Testis (tissue), 3 donors: ENCODE results near the gene CDC42. TPM values are rescaled to one million over a fixed set of nuclear protein-coding genes. Genes with fewer than 3 reads are reported as not detected.
"Not testable (repeated sequence)": the region's sequence is repeated elsewhere in the genome, so short reads cannot be mapped to it uniquely, and the experiment has no call there.

ENCODE experiments used
- DNase-seq: peaks from one replicate; pipeline ENCODE4 v3.0.0-alpha.2; 2019
- H3K27ac ChIP-seq, 2 donors: fragments of 200-600 bp; sonication (generic); one replicate each; pipeline ENCODE4 v1.5.1; 2019
- H3K27me3 ChIP-seq: fragments of 200-600 bp; sonication (generic); one replicate; pipeline ENCODE4 v1.5.1; 2019
- H3K36me3 ChIP-seq: fragments of 200-600 bp; sonication (generic); one replicate; pipeline ENCODE4 v1.5.1; 2017; ENCODE audit warnings: low read depth; ENCODE audit errors: missing control alignments
- H3K4me1 ChIP-seq: fragments of 200-600 bp; sonication (generic); one replicate; pipeline ENCODE4 v1.5.1; 2019
- H3K4me3 ChIP-seq, 2 donors: fragments of 200-600 bp; sonication (generic); one replicate each; pipeline ENCODE4 v1.5.1; 2017 to 2019
- H3K9me3 ChIP-seq: fragments of 200-600 bp; sonication (generic); one replicate; pipeline ENCODE4 v1.5.1; 2017
- POLR2A ChIP-seq: fragments of 450-650 bp; IDR thresholded peaks from one replicate; pipeline ENCODE4 v1.6.1; 2017; ENCODE audit warnings: antibody characterized with exemption, mild to moderate bottlenecking, moderate library complexity
- WGBS, 2 donors: methylation state at CpG; one replicate each; pipeline ENCODE4 v1.1.5; 2018; 5-methylcytosine and 5-hydroxymethylcytosine counted together
- intact Hi-C: fragments of 100-400 bp; cut with DNase I; formaldehyde crosslinking; loops from one replicate; pipeline ENCODE4 v1.15.1; 2023; ENCODE audit warnings: low total_unique reads
- polyA plus RNA-seq: library from polyadenylated mRNA; stranded (reverse); fragments of 350-450 nt; fragmentation: Illumina TruSeq; extraction: RNeasy Lipid Tissue Mini Kit (QIAGEN cat#74804); gene quantifications from one replicate; pipeline ENCODE4 v1.2.3, GENCODE V29; 2014; ENCODE audit warnings: low read depth, low replicate concordance; ENCODE audit not compliant: insufficient read depth
- total RNA-seq, 2 donors: library from RNA; depleted of rRNA; stranded (reverse); fragments of >200 nt; gene quantifications; one replicate each; pipeline ENCODE4 v1.2.3, GENCODE V29; 2016
- TF ChIP-seq, protein P1 (sequence below), 3 experiments: fragments of 450-650 bp in 2 of 3; fragments of 200-600 bp in 1 of 3; sonication (generic) in 1 of 3; IDR thresholded peaks; one replicate each; pipeline ENCODE4 v1.5.1; 2016 to 2019; ENCODE audit warnings: antibody characterized with exemption in 3 of 3, mild to moderate bottlenecking in 2 of 3, moderate library complexity in 1 of 3

CDC42 gene
- total and polyA plus RNA-seq, 3 donors from 2014 or later: 139 to 152 (median 147) TPM

DNA sequence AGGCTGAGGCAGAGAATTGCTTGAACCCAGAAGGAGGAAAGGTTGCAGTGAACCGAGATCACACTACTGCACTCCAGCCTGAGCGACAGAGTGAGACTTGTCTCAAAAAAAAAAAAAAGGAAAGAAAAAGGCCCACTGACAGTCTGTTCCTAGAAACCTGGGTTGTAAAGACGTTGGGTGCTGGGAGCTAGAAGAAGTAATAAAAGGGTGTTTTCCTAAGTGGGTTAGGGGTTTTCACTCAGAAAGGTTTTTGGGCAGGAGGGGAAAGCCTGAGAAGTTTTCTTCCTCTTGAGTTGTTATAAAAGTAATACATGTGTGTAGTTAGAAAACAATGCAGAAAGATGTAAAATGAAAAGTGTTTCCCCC, 25.6 kb upstream of the CDC42 start:
- Histone ChIP-seq H3K9me3 (no peaks in the 10 kb centered on the region), H3K36me3 (no peaks in the 10 kb centered on the region), H3K4me3 (no peak overlapping the region), H3K4me1 (no peaks in the 10 kb centered on the region), H3K27ac (no peak overlapping the region), H3K27me3 (no peaks in the 10 kb centered on the region)
- TF ChIP-seq, protein P1, sequence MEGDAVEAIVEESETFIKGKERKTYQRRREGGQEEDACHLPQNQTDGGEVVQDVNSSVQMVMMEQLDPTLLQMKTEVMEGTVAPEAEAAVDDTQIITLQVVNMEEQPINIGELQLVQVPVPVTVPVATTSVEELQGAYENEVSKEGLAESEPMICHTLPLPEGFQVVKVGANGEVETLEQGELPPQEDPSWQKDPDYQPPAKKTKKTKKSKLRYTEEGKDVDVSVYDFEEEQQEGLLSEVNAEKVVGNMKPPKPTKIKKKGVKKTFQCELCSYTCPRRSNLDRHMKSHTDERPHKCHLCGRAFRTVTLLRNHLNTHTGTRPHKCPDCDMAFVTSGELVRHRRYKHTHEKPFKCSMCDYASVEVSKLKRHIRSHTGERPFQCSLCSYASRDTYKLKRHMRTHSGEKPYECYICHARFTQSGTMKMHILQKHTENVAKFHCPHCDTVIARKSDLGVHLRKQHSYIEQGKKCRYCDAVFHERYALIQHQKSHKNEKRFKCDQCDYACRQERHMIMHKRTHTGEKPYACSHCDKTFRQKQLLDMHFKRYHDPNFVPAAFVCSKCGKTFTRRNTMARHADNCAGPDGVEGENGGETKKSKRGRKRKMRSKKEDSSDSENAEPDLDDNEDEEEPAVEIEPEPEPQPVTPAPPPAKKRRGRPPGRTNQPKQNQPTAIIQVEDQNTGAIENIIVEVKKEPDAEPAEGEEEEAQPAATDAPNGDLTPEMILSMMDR (IDR thresholded peaks at IDR 0.05): no peak
- no peak for TF ChIP-seq POLR2A
- intact Hi-C loops: no loop called here
- WGBS, 2 donors: 56 to 74% methylated on average over 3 of the region's 3 CpGs
- no peak for DNase-seq

DNA sequence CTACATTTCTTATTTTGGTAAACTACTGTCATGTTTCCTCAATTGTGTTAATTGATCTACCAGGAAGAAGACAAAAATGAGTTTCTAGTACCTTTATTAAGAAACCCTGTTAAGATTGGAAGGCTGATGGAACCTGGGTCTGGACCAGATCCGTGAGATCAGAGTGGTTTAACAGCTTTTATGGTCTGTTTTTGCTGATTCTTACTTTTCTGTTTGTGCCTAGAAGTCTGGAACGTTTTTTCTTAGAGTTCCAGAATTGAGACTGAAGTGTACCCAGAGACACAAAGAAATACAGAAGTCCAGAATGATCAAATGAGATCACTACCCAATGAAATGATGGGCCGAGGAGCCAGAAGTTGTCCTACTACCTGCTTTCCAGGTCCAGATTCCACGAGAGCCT, 22.5 kb upstream of the CDC42 start:
- no peaks in the 10 kb centered on the region for H3K36me3 ChIP-seq
- no peaks in the 10 kb centered on the region for H3K27me3 ChIP-seq
- 85% methylated on average over 4 of the region's 4 CpGs for WGBS, 2 donors
- no peak overlapping the region for H3K4me3 ChIP-seq
- H3K9me3 ChIP-seq: no peaks in the 10 kb centered on the region
- intact Hi-C loops: no loop called here
- no peaks in the 10 kb centered on the region for H3K4me1 ChIP-seq
- no peak for DNase-seq
- H3K27ac ChIP-seq: no peak overlapping the region
- TF ChIP-seq, protein P1 (IDR thresholded peaks at IDR 0.05): no peak
- TF ChIP-seq POLR2A: no peak

DNA sequence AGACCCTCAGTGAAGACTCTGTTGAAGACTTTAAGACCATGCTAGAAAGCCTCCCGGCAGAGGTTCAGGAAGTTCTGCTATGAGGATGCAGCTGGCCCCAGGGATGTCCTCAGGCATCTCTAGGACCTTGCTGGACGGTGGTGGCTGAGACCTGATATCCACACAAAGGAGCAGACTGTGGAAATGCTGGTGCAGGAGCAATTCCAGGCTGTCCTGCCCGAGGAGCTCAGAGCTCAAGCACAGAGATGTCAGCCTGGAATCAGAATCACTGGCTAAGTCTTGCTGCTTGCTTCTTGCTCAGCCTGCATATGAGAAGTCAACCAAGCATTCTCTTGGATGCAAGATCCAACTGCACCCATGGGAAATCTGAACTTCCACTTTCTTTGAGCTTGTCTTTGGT, 22.0 kb upstream of the CDC42 start:
- no peaks in the 10 kb centered on the region for H3K9me3 ChIP-seq
- H3K27me3 ChIP-seq: no peaks in the 10 kb centered on the region
- DNase-seq: no peak
- WGBS, 2 donors: 87 to 88% methylated on average over 3 of the region's 3 CpGs
- no peaks in the 10 kb centered on the region for H3K36me3 ChIP-seq
- intact Hi-C loops: no loop called here
- no peak for TF ChIP-seq POLR2A
- TF ChIP-seq, protein P1 (IDR thresholded peaks at IDR 0.05): no peak
- no peak overlapping the region for H3K27ac ChIP-seq
- no peak overlapping the region for H3K4me3 ChIP-seq
- no peaks in the 10 kb centered on the region for H3K4me1 ChIP-seq

DNA sequence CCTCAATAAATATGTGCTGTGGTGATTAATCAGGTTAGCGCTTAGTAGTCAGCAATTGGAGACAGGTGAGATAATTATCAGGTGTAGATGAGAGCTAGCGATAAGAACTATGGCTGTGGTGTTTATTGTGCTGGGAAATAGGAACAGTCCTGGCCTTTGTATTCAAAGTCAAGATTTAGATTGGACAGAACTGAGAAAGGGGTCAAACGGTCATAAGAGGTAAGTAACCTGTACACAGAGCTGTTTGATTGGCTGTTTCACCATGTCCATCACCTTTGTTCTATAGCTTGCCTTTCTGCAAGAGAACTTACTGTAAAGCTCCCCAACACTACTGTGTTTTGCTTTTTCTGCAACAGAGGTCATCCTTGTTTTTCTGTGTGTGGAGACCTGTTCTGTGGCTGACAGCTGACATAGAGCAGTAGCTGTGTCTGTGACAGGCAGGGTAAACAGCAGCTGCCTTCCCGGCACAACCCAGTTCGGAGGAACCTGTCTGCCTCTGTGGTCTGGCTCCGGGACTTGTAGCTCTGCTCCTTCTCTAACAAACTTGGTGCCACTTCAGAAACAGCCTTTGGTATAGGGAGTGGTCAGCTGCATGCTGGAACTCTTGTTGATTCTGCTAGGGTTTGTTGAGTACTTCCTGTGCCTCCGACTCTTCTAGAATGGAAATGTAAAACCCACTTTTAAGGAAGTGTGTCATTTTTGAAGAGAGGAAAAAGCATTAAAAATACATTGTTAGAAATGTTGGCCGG, 21.1 kb upstream of the CDC42 start:
- Histone ChIP-seq H3K36me3 (no peaks in the 10 kb centered on the region), H3K9me3 (no peaks in the 10 kb centered on the region), H3K4me3 (no peak overlapping the region), H3K27ac (no peak overlapping the region), H3K4me1 (no peaks in the 10 kb centered on the region), H3K27me3 (no peaks in the 10 kb centered on the region)
- TF ChIP-seq, protein P1 (IDR thresholded peaks at IDR 0.05): no peak
- TF ChIP-seq POLR2A: no peak
- intact Hi-C loops: no loop called here
- DNase-seq: no peak
- 82 to 83% methylated on average over 8 of the region's 8 CpGs for WGBS, 2 donors

DNA sequence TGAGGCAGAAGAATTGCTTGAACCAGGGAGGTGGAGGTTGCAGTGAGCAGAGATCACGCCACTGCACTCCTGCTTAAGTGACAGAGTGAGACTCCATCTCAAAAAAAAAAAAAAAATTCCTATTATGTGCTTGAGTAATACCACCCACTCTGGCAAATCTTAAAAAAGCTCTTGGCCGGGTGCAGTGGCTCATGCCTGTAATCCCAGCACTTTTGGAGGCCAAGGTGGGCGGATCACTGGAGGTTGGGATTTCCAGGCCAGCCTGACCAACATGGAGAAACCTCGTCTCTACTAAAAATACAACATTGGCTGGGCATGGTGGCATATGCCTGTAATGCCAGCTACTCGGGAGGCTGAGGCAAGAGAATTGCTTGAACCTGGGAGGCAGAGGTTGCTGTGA, 17.7 kb upstream of the CDC42 start:
- DNase-seq, H3K27me3 ChIP-seq, H3K4me1 ChIP-seq, intact Hi-C loops, H3K4me3 ChIP-seq, H3K9me3 ChIP-seq, H3K36me3 ChIP-seq, H3K27ac ChIP-seq: not testable (repeated sequence)
- 83 to 87% methylated on average over 5 of the region's 5 CpGs for WGBS, 2 donors
